Testis (tissue), 2 donors: Measurements from ENCODE around the gene IRGQ.

Experiments
- CTCF ChIP-seq, 3 experiments: fragments of 450-650 bp in 2 of 3; fragments of 200-600 bp in 1 of 3; sonication (generic) in 1 of 3; IDR thresholded peaks; one replicate each; pipeline ENCODE4 v1.5.1; 2016 to 2019; ENCODE audit warnings: antibody characterized with exemption in 3 of 3, mild to moderate bottlenecking in 2 of 3, moderate library complexity in 1 of 3
- POLR2A ChIP-seq: fragments of 450-650 bp; IDR thresholded peaks from one replicate; pipeline ENCODE4 v1.6.1; 2017; ENCODE audit warnings: antibody characterized with exemption, mild to moderate bottlenecking, moderate library complexity

- TF ChIP-seq CTCF (IDR thresholded peaks at IDR 0.05) (no peak), POLR2A (no peak)
These were observed 19.7 kb downstream of the IRGQ start for GRCh38 chr19:43575955-43576878.
